Cardiac muscle cell (in vitro differentiated cells and primary cell): Measurements from ENCODE around the gene PTTG2. TPM values are rescaled to one million over a fixed set of nuclear protein-coding genes. Genes with fewer than 3 reads are reported as not detected.
A peak's percentile ranks its signal among the peaks of the same experiment; 100 is the strongest.
"Not testable (repeated sequence)": the region's sequence is repeated elsewhere in the genome, so short reads cannot be mapped to it uniquely, and the experiment has no call there.

Experiments used
- DNase-seq, 2 donors: peaks; one replicate each; pipeline versions ENCODE4 v3.0.0 to v3.0.0-alpha.2; 2010 to 2017; ENCODE audit warnings: low read depth in 1 of 2, low spot score in 1 of 2
- H3K27ac ChIP-seq: fragments of 200-600 bp; sonication (generic); 2 replicates; pipeline ENCODE4 v1.5.1; 2016
- H3K27me3 ChIP-seq: fragments of 200-600 bp; sonication (generic); 2 replicates; pipeline ENCODE4 v1.6.0; 2016; ENCODE audit warnings: control low read depth
- H3K36me3 ChIP-seq: fragments of 200-600 bp; sonication (generic); 2 replicates; pipeline ENCODE4 v1.5.1; 2016; ENCODE audit warnings: control low read depth
- H3K4me1 ChIP-seq: fragments of 200-600 bp; sonication (generic); 2 replicates; pipeline ENCODE4 v1.8.1; 2017; ENCODE audit warnings: low read depth, mild to moderate bottlenecking, mixed run types
- H3K4me3 ChIP-seq: fragments of 200-600 bp; sonication (generic); 2 replicates; pipeline ENCODE4 v1.5.1; 2016; ENCODE audit warnings: mild to moderate bottlenecking
- H3K9me3 ChIP-seq: fragments of 200-600 bp; sonication (generic); 2 replicates; pipeline ENCODE4 v1.5.1; 2017; ENCODE audit warnings: low read depth, mild to moderate bottlenecking, control low read depth
- CTCF ChIP-seq: IDR thresholded peaks from 2 replicates; pipeline ENCODE4 v1.5.1; 2012; ENCODE audit warnings: low read depth, mild to moderate bottlenecking, low read length
- polyA plus RNA-seq: library from polyadenylated mRNA; unstranded; fragments of >200 nt; fragmentation: Nextera tagmentation; extraction: Ambion mirVana; gene quantifications from 2 replicates; pipeline ENCODE4 v1.2.1, GENCODE V29; 2016
- total RNA-seq: library from RNA; depleted of rRNA; stranded (reverse); fragments of >200 nt; gene quantifications from 2 replicates; pipeline ENCODE4 v1.2.3, GENCODE V29; 2016

PTTG2 gene
- total RNA-seq = not detected in 2 replicates
- polyA plus RNA-seq = not detected in 2 replicates

- H3K27ac ChIP-seq = peak within 1 kb of the TSS; percentile 56
- DNase-seq = no peak
- H3K36me3 ChIP-seq = no peaks in the 10 kb centered on the region
- H3K9me3 ChIP-seq = no peaks in the 10 kb centered on the region
- TF ChIP-seq CTCF = no peak
- H3K27me3 ChIP-seq = no peaks in the 10 kb centered on the region
- no peak within 1 kb of the TSS for H3K4me3 ChIP-seq
- H3K4me1 ChIP-seq = peaks cover 14% of the 10 kb centered on the region
Observed at GRCh38 chr4:37960098-37960497, at the start of gene PTTG2. Gene PTTG2 (plus strand): TSS chr4:37960398. CDS start chr4:37960435, 37 bp downstream.

- TF ChIP-seq CTCF = no peak
- Histone ChIP-seq H3K36me3 (no peaks in the 10 kb centered on the region), H3K27ac (no peak overlapping the region), H3K9me3 (no peaks in the 10 kb centered on the region), H3K4me1 (peaks cover 14% of the 10 kb centered on the region), H3K27me3 (no peaks in the 10 kb centered on the region), H3K4me3 (no peak overlapping the region)
- DNase-seq = no peak
Observed at GRCh38 chr4:37914539-37914938, 45.7 kb upstream of the PTTG2 start.

- Histone ChIP-seq H3K9me3 (no peaks in the 10 kb centered on the region), H3K4me1 (no peaks in the 10 kb centered on the region), H3K27me3 (no peaks in the 10 kb centered on the region), H3K36me3 (no peaks in the 10 kb centered on the region), H3K27ac (no peak overlapping the region), H3K4me3 (no peak overlapping the region)
- no peak for TF ChIP-seq CTCF
- no peak for DNase-seq
Observed at GRCh38 chr4:37917388-37917787, 42.8 kb upstream of the PTTG2 start.

- no peak for DNase-seq
- Histone ChIP-seq H3K4me3 (no peak overlapping the region), H3K27me3 (no peaks in the 10 kb centered on the region), H3K4me1 (no peaks in the 10 kb centered on the region), H3K27ac (no peak overlapping the region), H3K9me3 (no peaks in the 10 kb centered on the region), H3K36me3 (no peaks in the 10 kb centered on the region)
- TF ChIP-seq CTCF = no peak
Observed at GRCh38 chr4:37918653-37919052, 41.5 kb upstream of the PTTG2 start.

- Histone ChIP-seq H3K27ac (no peak overlapping the region), H3K9me3 (no peaks in the 10 kb centered on the region), H3K36me3 (no peaks in the 10 kb centered on the region), H3K27me3 (no peaks in the 10 kb centered on the region), H3K4me1 (no peaks in the 10 kb centered on the region), H3K4me3 (no peak overlapping the region)
- DNase-seq = peak in 1 of 2 donors; percentile 83
- TF ChIP-seq CTCF = no peak
Observed at GRCh38 chr4:37922328-37922727, 37.9 kb upstream of the PTTG2 start.

- not testable (repeated sequence) for H3K9me3 ChIP-seq, DNase-seq, H3K36me3 ChIP-seq, H3K4me3 ChIP-seq, H3K4me1 ChIP-seq, H3K27me3 ChIP-seq, H3K27ac ChIP-seq
Observed at GRCh38 chr4:37923089-37923488, 37.1 kb upstream of the PTTG2 start.
